ENCODE data around the gene MBP. TPM values are rescaled to one million over a fixed set of nuclear protein-coding genes. Genes with fewer than 3 reads are reported as not detected.
"Not testable (repeated sequence)": the region's sequence is repeated elsewhere in the genome, so short reads cannot be mapped to it uniquely, and the experiment has no call there.

MBP gene
- total RNA-seq, 4 donors from 2014 or later: 44.0 to 68.0 (median 60.2) TPM

DNA sequence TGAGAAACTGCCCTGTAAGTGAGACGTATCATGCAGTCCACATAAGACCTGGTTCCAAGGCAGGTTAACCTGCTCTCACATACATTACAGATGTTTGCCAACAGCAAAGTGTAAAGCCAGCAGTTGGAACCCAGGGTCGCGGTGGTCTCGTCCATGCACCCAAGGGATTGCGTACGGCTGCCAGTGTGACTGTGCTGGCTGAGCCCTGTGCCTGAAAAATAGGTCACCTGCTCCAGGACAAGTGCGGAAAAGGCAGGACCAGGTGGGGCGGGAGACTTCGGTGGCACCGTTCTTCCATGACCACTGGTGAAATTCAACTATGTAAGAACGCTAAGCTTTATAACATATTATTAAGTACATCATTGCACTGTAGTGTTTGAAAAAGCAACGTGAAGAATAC is 110.5 kb downstream of the MBP start:
- H3K4me3 ChIP-seq (replicated peaks in 1 of 3): no peak overlapping the region
- no peak for DNase-seq
- H3K9me3 ChIP-seq: no peaks in the 10 kb centered on the region
- peaks cover 4% of the 10 kb centered on the region in 2 donors for H3K4me1 ChIP-seq
- intact Hi-C loops (cut with DNase I): no loop called here
- TF ChIP-seq, protein P1, sequence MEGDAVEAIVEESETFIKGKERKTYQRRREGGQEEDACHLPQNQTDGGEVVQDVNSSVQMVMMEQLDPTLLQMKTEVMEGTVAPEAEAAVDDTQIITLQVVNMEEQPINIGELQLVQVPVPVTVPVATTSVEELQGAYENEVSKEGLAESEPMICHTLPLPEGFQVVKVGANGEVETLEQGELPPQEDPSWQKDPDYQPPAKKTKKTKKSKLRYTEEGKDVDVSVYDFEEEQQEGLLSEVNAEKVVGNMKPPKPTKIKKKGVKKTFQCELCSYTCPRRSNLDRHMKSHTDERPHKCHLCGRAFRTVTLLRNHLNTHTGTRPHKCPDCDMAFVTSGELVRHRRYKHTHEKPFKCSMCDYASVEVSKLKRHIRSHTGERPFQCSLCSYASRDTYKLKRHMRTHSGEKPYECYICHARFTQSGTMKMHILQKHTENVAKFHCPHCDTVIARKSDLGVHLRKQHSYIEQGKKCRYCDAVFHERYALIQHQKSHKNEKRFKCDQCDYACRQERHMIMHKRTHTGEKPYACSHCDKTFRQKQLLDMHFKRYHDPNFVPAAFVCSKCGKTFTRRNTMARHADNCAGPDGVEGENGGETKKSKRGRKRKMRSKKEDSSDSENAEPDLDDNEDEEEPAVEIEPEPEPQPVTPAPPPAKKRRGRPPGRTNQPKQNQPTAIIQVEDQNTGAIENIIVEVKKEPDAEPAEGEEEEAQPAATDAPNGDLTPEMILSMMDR (IDR thresholded peaks at IDR 0.05): no peak
- no peak for TF ChIP-seq POLR2A (IDR thresholded peaks at IDR 0.05)
- no peaks in the 10 kb centered on the region for H3K27me3 ChIP-seq
- no peaks in the 10 kb centered on the region for H3K36me3 ChIP-seq
- H3K27ac ChIP-seq: no peak overlapping the region
- WGBS, 2 donors: 97% methylated on average over 12 of the region's 12 CpGs

DNA sequence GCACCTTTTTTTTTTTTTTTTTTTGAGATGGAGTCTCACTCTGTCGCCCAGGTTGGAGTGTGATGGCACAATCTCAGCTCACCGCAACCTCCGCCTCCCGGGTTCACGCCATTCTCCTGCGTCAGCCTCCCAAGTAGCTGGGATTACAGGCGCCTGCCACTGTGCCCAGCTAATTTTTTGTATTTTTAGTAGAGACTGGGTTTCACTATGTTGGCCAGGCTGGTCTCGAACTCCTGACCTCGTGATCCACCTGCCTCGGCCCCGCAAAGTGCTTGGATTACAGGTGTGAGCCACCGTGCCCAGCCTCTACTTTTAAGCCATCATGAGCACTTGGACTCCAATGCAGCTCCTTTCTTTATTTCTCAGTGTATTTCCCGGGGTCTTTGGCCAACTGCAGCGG is 111.1 kb downstream of the MBP start:
- H3K27me3 ChIP-seq; H3K27ac ChIP-seq; DNase-seq; H3K9me3 ChIP-seq; H3K36me3 ChIP-seq; intact Hi-C loops (cut with DNase I); H3K4me3 ChIP-seq (replicated peaks in 1 of 3): not testable (repeated sequence)
- H3K4me1 ChIP-seq: peaks cover 10% of the 10 kb centered on the region in 2 donors
- 89 to 94% methylated on average over 14 of the region's 14 CpGs for WGBS, 2 donors

DNA sequence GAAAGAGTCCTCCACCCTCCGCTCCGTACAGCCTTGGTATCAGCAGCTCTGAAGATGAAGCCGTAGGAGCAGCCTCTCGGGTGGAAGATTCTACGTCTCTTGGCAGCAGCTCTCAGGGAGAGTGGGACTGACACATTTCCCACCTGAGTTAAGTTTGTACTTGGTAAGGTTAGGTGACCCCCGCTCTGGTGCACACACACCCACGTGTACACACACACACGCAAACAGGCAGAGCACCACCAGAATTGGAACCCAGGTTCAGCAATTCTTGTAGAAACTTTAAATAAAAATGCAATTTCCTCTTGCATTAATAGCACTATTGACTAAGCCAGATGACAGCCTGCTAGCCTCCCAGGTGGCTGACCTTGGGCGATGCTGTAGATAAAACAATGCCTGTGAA is 111.5 kb downstream of the MBP start:
- Histone ChIP-seq H3K4me3 (replicated peaks in 1 of 3) (no peak overlapping the region), H3K36me3 (peaks cover 0 to 4% of the 10 kb centered on the region in 2 donors), H3K27me3 (no peaks in the 10 kb centered on the region), H3K9me3 (no peaks in the 10 kb centered on the region), H3K4me1 (peaks cover 12% of the 10 kb centered on the region in 2 donors), H3K27ac (no peak overlapping the region)
- 93 to 97% methylated on average over 9 of the region's 9 CpGs for WGBS, 2 donors
- TF ChIP-seq, protein P1 (IDR thresholded peaks at IDR 0.05): no peak
- no peak for TF ChIP-seq POLR2A (IDR thresholded peaks at IDR 0.05)
- DNase-seq: no peak
- intact Hi-C loops (cut with DNase I): no loop called here

DNA sequence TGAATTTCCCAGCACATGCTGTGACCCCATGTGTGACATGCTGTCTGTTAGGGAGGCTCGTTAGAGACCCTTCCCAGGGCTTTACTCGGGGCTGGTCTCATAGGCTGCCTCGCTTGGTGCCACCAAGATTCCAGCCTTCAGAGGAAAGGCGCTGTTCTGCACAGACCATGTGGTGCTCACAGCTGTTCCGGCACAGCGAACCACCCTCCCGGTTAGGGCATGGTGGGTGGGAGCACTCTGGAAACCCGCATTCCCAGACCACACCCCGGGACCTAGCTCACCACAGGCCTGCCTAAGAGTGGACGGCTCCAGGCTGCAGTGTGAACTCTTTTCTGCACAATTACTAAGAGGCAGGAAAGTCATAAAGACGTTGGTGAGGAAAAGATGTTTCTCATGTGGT is 112.0 kb downstream of the MBP start:
- no peak for TF ChIP-seq POLR2A (IDR thresholded peaks at IDR 0.05)
- TF ChIP-seq, protein P1 (IDR thresholded peaks at IDR 0.05): no peak
- no peaks in the 10 kb centered on the region for H3K27me3 ChIP-seq
- H3K4me3 ChIP-seq (replicated peaks in 1 of 3): no peak overlapping the region
- intact Hi-C loops (cut with DNase I): no loop called here
- no peak overlapping the region for H3K27ac ChIP-seq
- DNase-seq: no peak
- peaks cover 0 to 4% of the 10 kb centered on the region in 2 donors for H3K36me3 ChIP-seq
- H3K9me3 ChIP-seq: no peaks in the 10 kb centered on the region
- WGBS, 2 donors: 76 to 94% methylated on average over 3 to 11 of the region's 11 CpGs
- H3K4me1 ChIP-seq: peaks cover 12% of the 10 kb centered on the region in 2 donors

DNA sequence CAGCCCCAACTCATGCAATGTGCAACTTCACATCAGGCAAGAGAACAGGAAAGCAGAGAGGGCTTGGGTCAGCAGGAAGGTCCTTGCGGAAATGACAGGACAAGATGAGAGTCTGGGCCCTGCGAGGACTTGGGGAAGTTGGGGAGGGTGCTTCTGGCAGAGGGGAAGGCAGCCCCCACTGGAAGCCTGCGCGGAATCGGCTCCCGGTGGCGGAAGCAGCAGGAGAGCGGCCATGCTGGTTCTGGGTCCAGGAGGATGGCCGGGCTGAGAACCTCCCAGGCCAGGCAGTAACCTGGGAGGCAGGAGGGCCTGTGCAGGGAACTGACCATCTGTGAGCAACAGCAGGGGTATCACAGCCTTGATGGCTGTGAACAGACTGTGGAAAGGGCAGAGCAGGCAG is 112.9 kb downstream of the MBP start:
- no peak overlapping the region for H3K4me3 ChIP-seq (replicated peaks in 1 of 3)
- no peaks in the 10 kb centered on the region for H3K9me3 ChIP-seq
- intact Hi-C loops (cut with DNase I): no loop called here
- no peaks in the 10 kb centered on the region for H3K27me3 ChIP-seq
- H3K4me1 ChIP-seq: peaks cover 12% of the 10 kb centered on the region in 2 donors
- H3K36me3 ChIP-seq: peaks cover 0 to 4% of the 10 kb centered on the region in 2 donors
- TF ChIP-seq POLR2A (IDR thresholded peaks at IDR 0.05): no peak
- H3K27ac ChIP-seq: no peak overlapping the region
- WGBS, 2 donors: 96 to 98% methylated on average over 9 of the region's 9 CpGs
- no peak for DNase-seq

DNA sequence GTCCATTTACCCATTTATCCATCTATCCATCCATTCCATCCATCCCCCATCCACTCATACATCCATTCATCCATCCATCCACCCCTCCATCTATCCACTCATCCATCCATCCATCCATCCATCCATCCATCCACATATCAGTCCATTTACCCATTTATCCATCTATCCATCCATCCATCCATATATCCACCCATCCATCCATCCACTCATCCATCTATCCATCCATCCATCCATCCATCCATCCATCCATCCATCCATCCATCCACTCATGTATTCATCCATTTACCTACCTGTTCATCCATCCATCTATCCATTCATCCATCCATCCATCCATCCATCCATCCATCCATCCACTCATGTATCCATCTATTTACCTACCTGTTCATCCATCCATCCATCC is 113.9 kb downstream of the MBP start:
- H3K27ac ChIP-seq; H3K4me3 ChIP-seq (replicated peaks in 1 of 3); H3K27me3 ChIP-seq; H3K36me3 ChIP-seq; H3K9me3 ChIP-seq; intact Hi-C loops (cut with DNase I); DNase-seq: not testable (repeated sequence)
- peaks cover 17 to 22% of the 10 kb centered on the region in 2 donors for H3K4me1 ChIP-seq

DNA sequence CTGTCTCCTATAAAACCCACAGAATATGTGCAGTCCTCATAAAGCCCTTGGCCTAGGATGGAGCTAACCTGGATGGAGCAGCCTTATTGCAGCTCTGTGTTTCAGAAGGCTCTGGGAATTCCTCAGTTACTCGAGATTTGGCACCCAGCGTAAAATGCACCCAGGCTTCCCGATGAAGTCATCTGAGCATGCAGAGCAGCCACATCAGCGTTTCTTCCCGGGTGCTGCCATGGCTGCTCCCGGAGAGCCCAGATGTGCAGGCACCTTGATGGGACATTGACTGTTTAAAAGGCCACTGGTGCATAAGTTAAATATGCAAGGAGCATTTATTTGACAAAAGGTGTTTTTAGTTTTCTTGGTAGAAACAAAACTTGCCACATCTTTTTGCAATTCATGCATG is 115.2 kb downstream of the MBP start:
- H3K4me1 ChIP-seq: peaks cover 24 to 31% of the 10 kb centered on the region in 2 donors
- H3K9me3 ChIP-seq: no peaks in the 10 kb centered on the region
- DNase-seq: peak; percentile 57 to 70
- intact Hi-C loops (cut with DNase I): no loop called here
- TF ChIP-seq, protein P1 (IDR thresholded peaks at IDR 0.05): no peak
- no peak for TF ChIP-seq POLR2A (IDR thresholded peaks at IDR 0.05)
- peak overlapping the region; percentile 21 to 57 (median 33) for H3K27ac ChIP-seq
- H3K27me3 ChIP-seq: no peaks in the 10 kb centered on the region
- H3K36me3 ChIP-seq: peaks cover 0 to 4% of the 10 kb centered on the region in 2 donors
- 17 to 48% methylated on average over 4 to 6 of the region's 6 CpGs for WGBS, 2 donors
- no peak overlapping the region for H3K4me3 ChIP-seq (replicated peaks in 1 of 3)

Measured in thyroid gland (tissue), 4 donors.